Activated CD8-positive, alpha-beta memory T cell treated with anti-CD3 and anti-CD28 coated beads, Interleukin-2, amount 10 ng/mL, durations not matched to agents 7 days and 5 days (primary cell): ENCODE results near the gene NFIC. TPM values are rescaled to one million over a fixed set of nuclear protein-coding genes. Genes with fewer than 3 reads are reported as not detected.
"Not testable (repeated sequence)": the region's sequence is repeated elsewhere in the genome, so short reads cannot be mapped to it uniquely, and the experiment has no call there.

Experiments
- ATAC-seq: fragments of 150-1000 bp; cut with Tn5 transposase; one replicate; pipeline ENCODE4 v1.10.0; 2021; ENCODE audit warnings: moderate library complexity
- CTCF ChIA-PET: fragments of 350-600 bp; sonication (Branson Sonifier 250); formaldehyde crosslinking; loops from one replicate; lab custom pipeline; 2021; ENCODE audit warnings: antibody characterized with exemption; lab: Charles Lee
- DNase-seq: peaks from one replicate; pipeline ENCODE4 v3.0.0-alpha.2; 2020
- H3K27ac Mint-ChIP-seq: one replicate; pipeline ENCODE4 v1.8.0; 2021; ENCODE audit warnings: mild to moderate bottlenecking, mixed read lengths
- H3K27me3 Mint-ChIP-seq: one replicate; pipeline ENCODE4 v1.8.0; 2021; ENCODE audit warnings: mixed read lengths
- H3K36me3 Mint-ChIP-seq: one replicate; pipeline ENCODE4 v1.8.0; 2021; ENCODE audit warnings: mild to moderate bottlenecking, mixed read lengths
- H3K4me1 Mint-ChIP-seq: one replicate; pipeline ENCODE4 v1.8.0; 2021; ENCODE audit warnings: mixed read lengths
- H3K4me3 Mint-ChIP-seq: one replicate; pipeline ENCODE4 v1.8.0; 2021; ENCODE audit warnings: mild to moderate bottlenecking, moderate library complexity, mixed read lengths
- H3K9me3 Mint-ChIP-seq: one replicate; pipeline ENCODE4 v1.8.0; 2022; ENCODE audit warnings: low read depth, mixed read lengths
- total RNA-seq, 2 experiments: library from RNA; stranded (reverse); gene quantifications; one replicate each; pipeline ENCODE4 v1.2.3, GENCODE V29; 2021

Gene NFIC
- total RNA-seq, 2 experiments from 2014 or later = 14.0 to 15.1 TPM

DNA sequence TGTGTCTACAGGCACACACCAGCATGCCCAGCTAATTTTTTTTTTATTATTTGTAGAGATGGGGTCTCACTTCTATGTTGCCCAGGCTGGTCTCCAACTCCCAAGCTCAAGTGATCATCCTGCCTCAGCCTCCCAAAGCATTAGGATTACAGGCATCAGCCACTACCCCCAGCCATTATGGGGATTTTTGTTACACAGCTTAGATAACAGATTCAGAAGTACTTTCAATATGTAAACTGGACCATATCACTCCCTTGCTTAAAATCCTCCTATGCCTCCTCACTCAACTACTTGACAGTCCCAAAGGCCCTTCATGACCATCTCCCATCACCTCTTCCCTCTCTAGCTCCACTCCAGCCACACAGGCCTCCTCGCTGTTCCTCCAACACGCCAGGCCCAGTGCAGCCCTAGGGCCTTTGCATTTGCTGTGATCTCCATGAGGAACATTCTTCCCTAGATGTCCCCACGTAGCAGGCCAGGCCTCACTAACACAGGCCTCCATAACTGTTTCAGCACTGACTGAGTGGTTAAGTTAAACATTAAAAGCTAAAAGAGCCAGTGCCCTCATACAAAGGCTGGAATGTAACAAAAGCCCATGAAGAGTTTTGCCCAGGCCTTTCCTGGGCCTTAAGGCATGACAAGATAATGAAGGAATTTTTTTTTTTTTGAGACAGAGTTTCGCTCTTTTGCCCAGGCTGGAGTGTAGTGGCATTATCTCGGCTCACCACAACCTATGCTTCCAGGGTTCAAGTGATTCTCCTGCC, 131.6 kb downstream of the NFIC start:
- Mint-ChIP-seq H3K36me3 (peaks cover 18% of the 10 kb centered on the region), H3K27me3 (peaks cover 4% of the 10 kb centered on the region), H3K4me1 (peaks cover 21% of the 10 kb centered on the region), H3K9me3 (no peaks in the 10 kb centered on the region), H3K4me3 (no peak overlapping the region), H3K27ac (no peak overlapping the region)
- DNase-seq (no peak), ATAC-seq (no peak)
- CTCF ChIA-PET = interaction anchor here (1.6 kb wide), 1 partner anchor 12 kb away, joined by 9 read pairs; no protein-coding TSS in a partner anchor

DNA sequence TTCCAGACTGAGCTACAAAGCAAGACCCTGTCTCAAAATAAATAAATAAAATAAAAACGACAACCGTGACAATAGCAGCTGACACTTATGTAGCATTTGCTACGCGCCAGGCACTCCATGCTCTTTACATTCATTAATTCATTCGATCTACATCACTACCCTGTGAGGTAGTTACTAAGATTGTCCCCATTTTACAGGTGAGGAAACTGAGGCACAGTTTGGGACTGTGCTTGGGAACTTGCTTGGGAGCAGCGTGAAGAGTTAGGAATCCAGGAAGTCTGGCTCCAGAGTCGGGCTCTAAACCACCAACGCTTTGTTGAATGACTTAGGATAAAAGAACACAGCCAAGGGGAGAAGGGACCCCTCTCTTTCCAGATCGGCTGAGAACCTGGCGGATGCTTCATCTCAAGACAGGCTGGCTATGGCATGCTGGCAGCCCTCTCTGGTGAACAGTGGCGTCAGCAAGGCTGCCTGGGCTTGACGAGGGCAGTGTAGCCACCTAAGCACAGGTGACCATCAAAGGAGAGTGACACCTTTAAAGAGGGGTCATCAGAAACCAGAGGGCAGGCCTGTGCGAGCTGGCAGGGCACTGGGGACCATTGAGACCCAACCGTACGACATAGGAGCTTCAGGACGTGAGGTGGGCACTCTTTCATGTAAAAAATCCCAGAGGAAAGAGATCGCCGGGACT, 133.5 kb downstream of the NFIC start:
- ATAC-seq (peak; percentile 10), DNase-seq (no peak)
- Mint-ChIP-seq H3K4me3 (peak overlapping the region; percentile 89), H3K36me3 (peaks cover 18% of the 10 kb centered on the region), H3K4me1 (peaks cover 27% of the 10 kb centered on the region), H3K27ac (peak overlapping the region; percentile 96), H3K27me3 (peaks cover 4% of the 10 kb centered on the region), H3K9me3 (no peaks in the 10 kb centered on the region)
- CTCF ChIA-PET = interaction anchor here (0.5 to 3.3 kb wide), 7 partner anchors 14 to 549 kb away, joined by 3 to 28 read pairs (median 3); no protein-coding TSS in a partner anchor

GRCh38 chr19:3500429-3501101, 134.2 kb downstream of the NFIC start, which contains the start of gene DOHH:
Gene DOHH (minus strand): TSS chr19:3500674. CDS start chr19:3496814, 3,860 bp downstream.
- Mint-ChIP-seq H3K27ac (peak within 1 kb of the TSS; percentile 96), H3K4me3 (peak within 1 kb of the TSS; percentile 89), H3K36me3 (peaks cover 14% of the 10 kb centered on the region), H3K27me3 (peaks cover 4% of the 10 kb centered on the region), H3K4me1 (peaks cover 29% of the 10 kb centered on the region), H3K9me3 (no peaks in the 10 kb centered on the region)
- CTCF ChIA-PET = interaction anchor here (0.5 to 3.3 kb wide), 10 partner anchors 9 to 549 kb away, joined by 3 to 28 read pairs (median 4); no protein-coding TSS in a partner anchor
- peak; percentile 98 for DNase-seq
- peak; percentile 86 for ATAC-seq

DNA sequence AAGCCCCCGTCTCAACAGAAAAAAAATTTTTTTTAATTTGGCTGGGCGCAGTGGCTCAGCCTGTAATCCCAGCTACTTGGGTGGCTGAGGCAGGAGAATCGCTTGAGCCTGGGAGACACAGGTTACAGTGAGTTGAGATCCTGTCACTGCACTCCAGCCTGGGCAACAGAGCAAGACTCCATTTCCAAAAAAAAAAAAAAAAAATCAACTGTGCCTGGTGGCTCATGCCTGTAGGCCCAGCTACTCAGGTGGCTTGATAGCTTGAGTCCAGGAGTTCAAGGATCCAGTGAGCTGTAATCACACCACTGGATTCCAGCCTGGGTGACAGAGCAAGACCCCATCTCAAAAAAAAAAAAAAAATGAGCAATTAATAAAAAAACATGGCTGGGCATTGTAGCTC, 135.4 kb downstream of the NFIC start:
- peaks cover 34% of the 10 kb centered on the region for H3K4me1 Mint-ChIP-seq
- H3K4me3 Mint-ChIP-seq = no peak overlapping the region
- peaks cover 6% of the 10 kb centered on the region for H3K36me3 Mint-ChIP-seq
- H3K27me3 Mint-ChIP-seq = peaks cover 4% of the 10 kb centered on the region
- no peaks in the 10 kb centered on the region for H3K9me3 Mint-ChIP-seq
- CTCF ChIA-PET = interaction anchor here (0.7 to 3.3 kb wide), 4 partner anchors 11 to 217 kb away, joined by 3 to 28 read pairs (median 4); no protein-coding TSS in a partner anchor
- DNase-seq (no peak), ATAC-seq (no peak)
- H3K27ac Mint-ChIP-seq = no peak overlapping the region

GRCh38 chr19:3503036-3503572, 136.7 kb downstream of the NFIC start:
- Mint-ChIP-seq H3K27me3 (peaks cover 4% of the 10 kb centered on the region), H3K36me3 (peaks cover 11% of the 10 kb centered on the region), H3K4me3 (no peak overlapping the region), H3K27ac (no peak overlapping the region), H3K9me3 (no peaks in the 10 kb centered on the region), H3K4me1 (peaks cover 41% of the 10 kb centered on the region)
- ATAC-seq = no peak
- CTCF ChIA-PET = interaction anchor here (0.6 to 0.9 kb wide), 2 partner anchors 18 to 42 kb away, joined by 3 to 4 read pairs; no protein-coding TSS in a partner anchor
- no peak for DNase-seq

- no peaks in the 10 kb centered on the region for H3K9me3 Mint-ChIP-seq
- no peak for ATAC-seq
- H3K4me1 Mint-ChIP-seq = peaks cover 46% of the 10 kb centered on the region
- no peak for DNase-seq
- H3K4me3 Mint-ChIP-seq = peak overlapping the region; percentile 92
- H3K27me3 Mint-ChIP-seq = peaks cover 4% of the 10 kb centered on the region
- H3K36me3 Mint-ChIP-seq = peaks cover 16% of the 10 kb centered on the region
- CTCF ChIA-PET = interaction anchor here (1.0 to 1.4 kb wide), 3 partner anchors 20 to 360 kb away, joined by 3 read pairs; no protein-coding TSS in a partner anchor
- peak overlapping the region; percentile 91 for H3K27ac Mint-ChIP-seq
Observed at GRCh38 chr19:3504735-3505134, 138.4 kb downstream of the NFIC start.

DNA sequence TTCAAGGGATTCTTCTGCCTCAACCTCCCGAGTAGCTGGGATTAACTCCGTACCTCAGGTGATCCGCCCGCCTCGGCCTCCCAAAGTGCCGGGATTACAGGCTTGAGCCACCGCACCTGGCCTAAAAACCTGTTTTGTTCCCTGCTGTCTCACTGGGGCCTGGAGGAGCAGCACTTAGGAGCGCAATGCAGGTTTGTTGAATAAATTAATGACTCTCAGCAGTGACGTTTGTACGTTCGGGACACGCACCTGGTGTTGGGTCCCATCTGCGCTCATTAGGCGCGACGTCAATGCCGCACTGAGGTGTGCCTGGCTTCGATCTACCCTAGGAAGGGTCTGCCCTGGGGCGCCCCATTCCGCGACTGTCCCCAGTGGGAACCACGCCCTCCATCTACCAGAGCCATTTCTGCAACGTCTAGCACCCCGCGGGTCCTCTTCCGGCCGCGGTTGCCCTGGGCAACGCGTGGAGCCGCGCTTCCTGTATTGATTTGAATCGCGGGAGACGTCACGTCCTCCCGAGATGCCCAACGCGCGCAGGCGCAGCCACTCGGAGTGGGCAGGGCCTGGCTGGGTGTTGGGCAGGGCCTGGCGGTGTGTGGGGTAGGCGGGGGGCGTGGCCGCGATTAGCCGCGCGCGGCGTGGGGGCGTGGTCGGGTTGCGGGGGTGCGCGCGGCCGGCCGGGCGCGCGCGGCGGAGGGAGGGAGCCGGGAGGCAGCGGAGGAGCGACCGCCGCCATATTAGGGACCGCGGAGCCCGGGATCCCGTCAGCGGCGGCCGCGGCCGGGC, 139.4 kb downstream of the NFIC start, which contains the start of gene FZR1:
TSS of gene FZR1 (plus strand) at position 714 of the 786 bp plus-strand sequence. CDS start 16,679 bp downstream, outside the sequence.
- peak within 1 kb of the TSS; percentile 92 for H3K4me3 Mint-ChIP-seq
- H3K4me1 Mint-ChIP-seq = peaks cover 43% of the 10 kb centered on the region
- H3K27ac Mint-ChIP-seq = peak within 1 kb of the TSS; percentile 91
- peaks cover 12% of the 10 kb centered on the region for H3K36me3 Mint-ChIP-seq
- H3K9me3 Mint-ChIP-seq = no peaks in the 10 kb centered on the region
- CTCF ChIA-PET = interaction anchor here (1.0 to 1.3 kb wide), 2 partner anchors 39 to 361 kb away, joined by 3 to 4 read pairs; no protein-coding TSS in a partner anchor
- H3K27me3 Mint-ChIP-seq = no peaks in the 10 kb centered on the region
- DNase-seq = peak; percentile 100
- ATAC-seq = peak; percentile 92

DNA sequence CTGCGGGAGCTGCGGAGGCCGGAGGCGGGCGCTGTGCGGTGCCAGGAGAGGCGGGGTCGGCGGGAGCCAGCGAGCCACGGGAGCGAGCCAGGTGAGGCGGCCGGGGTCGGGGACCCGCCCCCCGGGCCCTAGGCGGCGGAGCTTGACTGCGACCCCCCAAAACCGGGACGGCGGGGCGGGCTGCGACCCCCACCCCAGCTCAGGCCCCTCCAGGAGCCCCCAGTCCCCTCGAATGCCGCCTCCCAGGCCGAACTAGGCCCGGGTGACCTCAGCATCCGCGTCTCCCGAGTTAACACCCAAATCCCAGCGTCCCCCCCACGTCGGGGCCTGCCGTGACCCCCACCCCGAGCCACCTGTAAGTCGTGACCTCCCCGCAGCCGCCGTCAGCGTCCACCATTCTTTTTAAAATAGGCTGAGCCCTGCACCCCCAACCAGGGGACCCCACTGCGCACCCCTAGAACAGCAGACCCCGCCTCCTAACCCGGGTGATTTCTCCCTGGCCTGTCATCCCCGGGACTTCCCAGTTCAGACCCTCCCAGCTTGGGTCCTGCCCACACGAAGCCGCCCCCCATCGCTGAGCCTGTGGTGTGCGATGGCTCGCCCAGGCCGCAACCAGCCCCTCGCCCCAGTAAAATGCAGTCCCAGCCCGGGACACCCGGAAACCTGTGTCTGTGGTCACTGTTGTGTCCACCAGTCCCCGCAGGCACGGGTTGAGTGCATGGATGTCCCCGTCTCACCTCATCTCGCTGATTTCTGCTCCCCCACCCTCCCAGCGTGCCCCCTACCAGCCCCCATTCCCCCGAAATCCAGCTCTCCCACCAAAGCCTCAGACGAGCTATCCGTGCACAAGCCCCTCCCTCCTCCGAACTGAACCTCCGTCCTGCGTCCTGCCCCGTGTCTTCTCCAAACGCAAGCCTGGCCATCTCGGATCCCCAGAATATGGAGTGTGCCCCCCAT, 140.3 kb downstream of the NFIC start:
- H3K27me3 Mint-ChIP-seq = no peaks in the 10 kb centered on the region
- peak; percentile 8 for ATAC-seq
- CTCF ChIA-PET = interaction anchor here (1.3 kb wide), 1 partner anchor 38 kb away, joined by 4 read pairs; no protein-coding TSS in a partner anchor
- H3K9me3 Mint-ChIP-seq = no peaks in the 10 kb centered on the region
- DNase-seq = peak; percentile 66
- peaks cover 13% of the 10 kb centered on the region for H3K36me3 Mint-ChIP-seq
- peaks cover 39% of the 10 kb centered on the region for H3K4me1 Mint-ChIP-seq
- H3K27ac Mint-ChIP-seq = peak overlapping the region; percentile 88
- peak overlapping the region; percentile 92 for H3K4me3 Mint-ChIP-seq

DNA sequence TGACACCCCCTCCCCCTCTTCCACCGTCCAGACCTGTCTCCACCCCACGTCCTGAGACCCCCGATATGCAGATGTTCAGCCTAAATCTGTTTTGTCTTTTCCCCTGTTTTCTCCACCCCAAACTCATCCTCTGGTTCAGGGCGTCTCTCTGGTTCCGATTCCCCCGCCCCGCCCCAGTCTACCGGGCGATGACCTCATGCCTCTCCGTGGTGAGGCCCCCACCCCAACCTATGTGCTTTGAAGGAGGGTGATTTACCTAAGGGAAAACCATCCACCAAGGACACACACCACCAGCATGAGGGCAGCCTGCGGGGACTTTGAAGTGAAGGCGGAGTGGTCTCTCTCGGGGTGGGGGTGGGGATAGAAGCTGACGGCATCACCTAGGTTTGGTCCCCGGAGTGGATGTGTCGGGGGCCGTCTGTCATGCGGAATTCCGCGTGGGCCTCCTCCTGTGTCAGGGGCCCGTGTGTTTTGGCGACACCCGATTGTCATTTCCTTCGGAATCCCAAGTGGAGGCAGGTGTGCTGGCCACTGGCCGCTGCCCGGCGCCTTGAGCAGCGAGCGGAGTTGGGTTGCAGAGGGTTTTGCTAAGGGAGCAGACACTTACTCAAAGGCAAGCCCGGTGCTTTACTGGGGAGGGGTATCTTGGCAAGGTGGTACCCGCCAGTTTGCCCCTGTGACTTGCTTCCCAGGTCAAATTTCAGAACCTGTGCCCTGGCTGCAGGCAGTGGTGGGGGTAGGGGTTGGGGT, 141.2 kb downstream of the NFIC start:
- peaks cover 39% of the 10 kb centered on the region for H3K4me1 Mint-ChIP-seq
- peak; percentile 55 for DNase-seq
- CTCF ChIA-PET = no interaction called here
- peak overlapping the region; percentile 88 for H3K27ac Mint-ChIP-seq
- peaks cover 16% of the 10 kb centered on the region for H3K36me3 Mint-ChIP-seq
- no peaks in the 10 kb centered on the region for H3K9me3 Mint-ChIP-seq
- H3K4me3 Mint-ChIP-seq = peak overlapping the region; percentile 92
- no peak for ATAC-seq
- H3K27me3 Mint-ChIP-seq = no peaks in the 10 kb centered on the region

- H3K27me3 Mint-ChIP-seq, DNase-seq, H3K9me3 Mint-ChIP-seq, CTCF ChIA-PET, ATAC-seq: not testable (repeated sequence)
- H3K27ac Mint-ChIP-seq = peak overlapping the region; percentile 41
- peaks cover 39% of the 10 kb centered on the region for H3K4me1 Mint-ChIP-seq
- peak overlapping the region; percentile 92 for H3K4me3 Mint-ChIP-seq
- peaks cover 16% of the 10 kb centered on the region for H3K36me3 Mint-ChIP-seq
Observed at GRCh38 chr19:3508121-3508661, 141.8 kb downstream of the NFIC start.
